ENCODE results near the gene MGLL. TPM values are rescaled to one million over a fixed set of nuclear protein-coding genes. Genes with fewer than 3 reads are reported as not detected.

The MGLL gene
- total and polyA plus RNA-seq, 4 donors, result 67.0 to 182 (median 78.2) TPM

- H3K4me3 ChIP-seq, result no peak overlapping the region
- H3K36me3 ChIP-seq (ENCODE audit: control insufficient read depth in 4 of 4, insufficient read depth in 4 of 4, low read length in 4 of 4), result no peaks in the 10 kb centered on the region
- H3K27ac ChIP-seq (ENCODE audit: low read depth in 1 of 2, low read length in 1 of 2), result no peak overlapping the region
- WGBS, 2 donors, result 87 to 96% methylated on average over 5 of the region's 5 CpGs
- DNase-seq (no peak), ATAC-seq (ENCODE audit: insufficient read depth, low FRiP score) (no peak)
- H3K27me3 ChIP-seq (ENCODE audit: control insufficient read depth in 3 of 3, insufficient read depth in 3 of 3, low read length in 2 of 3), result peaks cover 0 to 3% (median 0%) of the 10 kb centered on the region in 3 donors
- no peaks in the 10 kb centered on the region for H3K4me1 ChIP-seq (ENCODE audit: control insufficient read depth in 5 of 5, insufficient read depth in 5 of 5, low read length in 5 of 5)
- no peaks in the 10 kb centered on the region for H3K9me3 ChIP-seq (ENCODE audit: control insufficient read depth in 4 of 4, insufficient read depth in 3 of 4, low read length in 3 of 4)
- no peak for TF ChIP-seq CTCF (IDR thresholded peaks at IDR 0.05; ENCODE audit: control extremely low read depth, extremely low read depth)
- H3K9ac ChIP-seq (ENCODE audit: insufficient read depth in 1 of 2, low read length in 2 of 2), result no peak overlapping the region
These were observed 36.6 kb upstream of the MGLL start for GRCh38 chr3:127858937-127859336.

GRCh38 chr3:127858521-127858920 lies 36.2 kb upstream of the MGLL start:
- DNase-seq (no peak), ATAC-seq (ENCODE audit: insufficient read depth, low FRiP score) (no peak)
- Histone ChIP-seq H3K9ac (ENCODE audit: insufficient read depth in 1 of 2, low read length in 2 of 2) (no peak overlapping the region), H3K4me3 (no peak overlapping the region), H3K9me3 (ENCODE audit: control insufficient read depth in 4 of 4, insufficient read depth in 3 of 4, low read length in 3 of 4) (no peaks in the 10 kb centered on the region), H3K27ac (ENCODE audit: low read depth in 1 of 2, low read length in 1 of 2) (no peak overlapping the region), H3K36me3 (ENCODE audit: control insufficient read depth in 4 of 4, insufficient read depth in 4 of 4, low read length in 4 of 4) (no peaks in the 10 kb centered on the region), H3K4me1 (ENCODE audit: control insufficient read depth in 5 of 5, insufficient read depth in 5 of 5, low read length in 5 of 5) (no peaks in the 10 kb centered on the region), H3K27me3 (ENCODE audit: control insufficient read depth in 3 of 3, insufficient read depth in 3 of 3, low read length in 2 of 3) (peaks cover 0 to 3% (median 0%) of the 10 kb centered on the region in 3 donors)
- WGBS, 2 donors, result 75 to 83% methylated on average over 6 of the region's 6 CpGs
- TF ChIP-seq CTCF (IDR thresholded peaks at IDR 0.05; ENCODE audit: control extremely low read depth, extremely low read depth), result no peak

- ATAC-seq (ENCODE audit: insufficient read depth, low FRiP score) (no peak), DNase-seq (no peak)
- H3K9me3 ChIP-seq (ENCODE audit: control insufficient read depth in 4 of 4, insufficient read depth in 3 of 4, low read length in 3 of 4), result no peaks in the 10 kb centered on the region
- no peak overlapping the region for H3K9ac ChIP-seq (ENCODE audit: insufficient read depth in 1 of 2, low read length in 2 of 2)
- H3K27me3 ChIP-seq (ENCODE audit: control insufficient read depth in 3 of 3, insufficient read depth in 3 of 3, low read length in 2 of 3), result peaks cover 0 to 3% (median 0%) of the 10 kb centered on the region in 3 donors
- no peak for TF ChIP-seq CTCF (IDR thresholded peaks at IDR 0.05; ENCODE audit: control extremely low read depth, extremely low read depth)
- no peaks in the 10 kb centered on the region for H3K4me1 ChIP-seq (ENCODE audit: control insufficient read depth in 5 of 5, insufficient read depth in 5 of 5, low read length in 5 of 5)
- WGBS, 2 donors, result 74 to 87% methylated on average over 6 of the region's 6 CpGs
- no peak overlapping the region for H3K4me3 ChIP-seq
- no peak overlapping the region for H3K27ac ChIP-seq (ENCODE audit: low read depth in 1 of 2, low read length in 1 of 2)
- H3K36me3 ChIP-seq (ENCODE audit: control insufficient read depth in 4 of 4, insufficient read depth in 4 of 4, low read length in 4 of 4), result no peaks in the 10 kb centered on the region
These were observed 35.0 kb upstream of the MGLL start for GRCh38 chr3:127857333-127857732.

GRCh38 chr3:127856801-127857200 lies 34.5 kb upstream of the MGLL start:
- no peak for ATAC-seq (ENCODE audit: insufficient read depth, low FRiP score)
- DNase-seq, result no peak
- Histone ChIP-seq H3K9me3 (ENCODE audit: control insufficient read depth in 4 of 4, insufficient read depth in 3 of 4, low read length in 3 of 4) (no peaks in the 10 kb centered on the region), H3K27ac (ENCODE audit: low read depth in 1 of 2, low read length in 1 of 2) (no peak overlapping the region), H3K36me3 (ENCODE audit: control insufficient read depth in 4 of 4, insufficient read depth in 4 of 4, low read length in 4 of 4) (no peaks in the 10 kb centered on the region), H3K27me3 (ENCODE audit: control insufficient read depth in 3 of 3, insufficient read depth in 3 of 3, low read length in 2 of 3) (peaks cover 0 to 3% (median 0%) of the 10 kb centered on the region in 3 donors), H3K4me3 (no peak overlapping the region), H3K4me1 (ENCODE audit: control insufficient read depth in 5 of 5, insufficient read depth in 5 of 5, low read length in 5 of 5) (no peaks in the 10 kb centered on the region), H3K9ac (ENCODE audit: insufficient read depth in 1 of 2, low read length in 2 of 2) (no peak overlapping the region)
- WGBS, 2 donors, result 74 to 76% methylated on average over 2 of the region's 2 CpGs
- TF ChIP-seq CTCF (IDR thresholded peaks at IDR 0.05; ENCODE audit: control extremely low read depth, extremely low read depth), result no peak

Data from lung (tissue), 12 donors.